K562 (cell line): Measurements from ENCODE around the gene GLYAT. TPM values are rescaled to one million over a fixed set of nuclear protein-coding genes. Genes with fewer than 3 reads are reported as not detected.

Experiments
- DNMT1 ChIP-seq: fragments of 450-650 bp; IDR thresholded peaks from 2 replicates; pipeline ENCODE4 v1.6.1; 2016; ENCODE audit warnings: antibody characterized with exemption, mild to moderate bottlenecking
- E2F3 ChIP-seq: fragments of 250-450 bp; sonication (Bioruptor Pico); IDR thresholded peaks from 2 replicates; pipeline ENCODE4 v1.4.0; 2020; ENCODE audit warnings: mild to moderate bottlenecking
- ELF4 ChIP-seq: fragments of 450-650 bp; formaldehyde crosslinking; IDR thresholded peaks from 2 replicates; pipeline ENCODE4 v1.4.0; 2022; ENCODE audit warnings: missing genetic modification characterization
- HDAC2 ChIP-seq: fragments of 450-650 bp; IDR thresholded peaks from 2 replicates; pipeline ENCODE4 v1.6.1; 2016; ENCODE audit warnings: mild to moderate bottlenecking
- HNRNPK ChIP-seq: fragments of 200-400 bp; formaldehyde crosslinking; IDR thresholded peaks from one replicate; pipeline ENCODE4 v1.6.1; 2018; ENCODE audit warnings: mild to moderate bottlenecking, low read depth, low read length; ENCODE audit not compliant: poor library complexity, severe bottlenecking
- MAFF ChIP-seq: IDR thresholded peaks from 2 replicates; pipeline ENCODE4 v1.6.1; 2012; ENCODE audit warnings: low read length, improper control_type of control experiment
- MAFK ChIP-seq: IDR thresholded peaks from 2 replicates; pipeline ENCODE4 v1.6.1; 2011; ENCODE audit warnings: low read length, improper control_type of control experiment
- MYNN ChIP-seq, 2 experiments: sonication (generic); formaldehyde crosslinking in 1 of 2; IDR thresholded peaks; 2 replicates each; pipeline versions ENCODE4 v1.5.0 to v1.6.1; 2016 to 2020; ENCODE audit warnings: antibody characterized with exemption in 1 of 2, missing genetic modification reagents in 1 of 2
- POLR3A ChIP-seq: IDR thresholded peaks from 2 replicates; pipeline ENCODE4 v1.6.1; 2011; ENCODE audit warnings: borderline replicate concordance, mild to moderate bottlenecking, moderate library complexity; ENCODE audit not compliant: insufficient read length, insufficient read depth; ENCODE audit errors: extremely low read depth
- SMARCB1 ChIP-seq: IDR thresholded peaks from 2 replicates; pipeline ENCODE4 v1.6.1; 2011; ENCODE audit warnings: improper control_type of control experiment, low read depth; ENCODE audit not compliant: insufficient read length
- ZFX ChIP-seq: sonication (generic); formaldehyde crosslinking; IDR thresholded peaks from 2 replicates; pipeline ENCODE4 v1.8.0; 2022; ENCODE audit warnings: mild to moderate bottlenecking, missing genetic modification reagents, moderate library complexity
- polyA plus RNA-seq, 8 experiments: library from polyadenylated mRNA; depleted of rRNA in 4 of 8; stranded (reverse) in 5 of 8; unstranded in 3 of 8; fragments of >200 nt; fragmentation: Nextera tagmentation in 2 of 8; fragmentation: Illumina TruSeq in 1 of 8; extraction: Ambion mirVana in 2 of 8; extraction: Trizol in 1 of 8; gene quantifications; 2 replicates each; pipeline versions ENCODE4 v1.2.1 to v1.2.3, GENCODE V29; 2011 to 2014; ENCODE audit warnings: inconsistent platforms in 1 of 8, missing spikeins in 1 of 8
- total RNA-seq, 7 experiments: library from RNA; depleted of rRNA in 6 of 7; stranded (reverse); fragments of >200 nt in 6 of 7; fragmentation: Illumina TruSeq in 2 of 7; extraction: Trizol in 2 of 7; gene quantifications; 2 replicates each; pipeline versions ENCODE4 v1.2.1 to v1.2.3, GENCODE V29; 2011 to 2021; ENCODE audit warnings: low replicate concordance in 1 of 7
- TF ChIP-seq, protein P1 (sequence below): fragments of 250-450 bp; sonication (Bioruptor Pico); IDR thresholded peaks from 2 replicates; pipeline ENCODE4 v1.4.0; 2020
- TF ChIP-seq, protein P2 (sequence below), 2 experiments: fragments of 450-650 bp; IDR thresholded peaks; 2 replicates each; pipeline ENCODE4 v1.6.1; 2016

The GLYAT gene
- total and polyA plus RNA-seq, 9 of the 15 experiments (the other 6 are each of a cell fraction or from before 2014, with no cell fraction given) = not detected

DNA sequence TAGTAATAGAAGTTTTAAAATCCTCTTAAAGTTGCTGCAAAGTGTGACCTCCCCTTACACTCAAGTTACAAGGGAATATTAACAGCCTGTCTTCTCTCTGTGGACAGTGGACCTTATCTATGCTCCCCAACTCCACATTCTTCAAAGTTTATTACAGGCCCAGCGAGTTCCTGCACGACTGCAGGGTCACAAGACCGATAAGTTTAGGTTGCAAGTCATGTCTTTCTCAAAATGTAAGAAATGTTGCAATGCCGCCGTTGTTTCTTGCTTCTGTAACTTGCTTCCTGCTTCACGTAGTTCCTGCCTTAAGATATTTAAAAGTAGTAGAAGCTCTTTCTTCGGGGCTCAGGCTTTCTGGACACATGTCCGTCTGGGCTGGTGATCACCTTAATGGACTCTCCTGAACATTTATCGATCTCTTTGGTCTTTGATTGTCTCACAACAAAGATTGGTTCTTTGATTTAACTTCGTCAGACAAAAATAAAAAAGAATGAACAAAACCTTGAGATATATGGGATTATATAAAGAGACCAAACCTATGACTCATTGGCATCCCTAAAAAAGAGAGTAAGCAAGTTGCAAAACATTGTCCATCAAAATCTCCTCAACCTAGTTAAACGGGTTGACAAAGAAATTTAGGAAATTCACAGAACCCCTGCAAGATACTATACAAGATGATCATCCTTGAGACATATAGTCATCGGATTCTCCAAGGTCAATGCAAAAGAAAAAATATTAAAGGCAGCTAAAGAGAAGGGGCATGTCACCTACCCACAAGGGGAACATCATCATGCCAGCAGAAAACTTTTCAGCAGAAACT is 45.4 kb upstream of the GLYAT start (continued):
- TF ChIP-seq, protein P1, sequence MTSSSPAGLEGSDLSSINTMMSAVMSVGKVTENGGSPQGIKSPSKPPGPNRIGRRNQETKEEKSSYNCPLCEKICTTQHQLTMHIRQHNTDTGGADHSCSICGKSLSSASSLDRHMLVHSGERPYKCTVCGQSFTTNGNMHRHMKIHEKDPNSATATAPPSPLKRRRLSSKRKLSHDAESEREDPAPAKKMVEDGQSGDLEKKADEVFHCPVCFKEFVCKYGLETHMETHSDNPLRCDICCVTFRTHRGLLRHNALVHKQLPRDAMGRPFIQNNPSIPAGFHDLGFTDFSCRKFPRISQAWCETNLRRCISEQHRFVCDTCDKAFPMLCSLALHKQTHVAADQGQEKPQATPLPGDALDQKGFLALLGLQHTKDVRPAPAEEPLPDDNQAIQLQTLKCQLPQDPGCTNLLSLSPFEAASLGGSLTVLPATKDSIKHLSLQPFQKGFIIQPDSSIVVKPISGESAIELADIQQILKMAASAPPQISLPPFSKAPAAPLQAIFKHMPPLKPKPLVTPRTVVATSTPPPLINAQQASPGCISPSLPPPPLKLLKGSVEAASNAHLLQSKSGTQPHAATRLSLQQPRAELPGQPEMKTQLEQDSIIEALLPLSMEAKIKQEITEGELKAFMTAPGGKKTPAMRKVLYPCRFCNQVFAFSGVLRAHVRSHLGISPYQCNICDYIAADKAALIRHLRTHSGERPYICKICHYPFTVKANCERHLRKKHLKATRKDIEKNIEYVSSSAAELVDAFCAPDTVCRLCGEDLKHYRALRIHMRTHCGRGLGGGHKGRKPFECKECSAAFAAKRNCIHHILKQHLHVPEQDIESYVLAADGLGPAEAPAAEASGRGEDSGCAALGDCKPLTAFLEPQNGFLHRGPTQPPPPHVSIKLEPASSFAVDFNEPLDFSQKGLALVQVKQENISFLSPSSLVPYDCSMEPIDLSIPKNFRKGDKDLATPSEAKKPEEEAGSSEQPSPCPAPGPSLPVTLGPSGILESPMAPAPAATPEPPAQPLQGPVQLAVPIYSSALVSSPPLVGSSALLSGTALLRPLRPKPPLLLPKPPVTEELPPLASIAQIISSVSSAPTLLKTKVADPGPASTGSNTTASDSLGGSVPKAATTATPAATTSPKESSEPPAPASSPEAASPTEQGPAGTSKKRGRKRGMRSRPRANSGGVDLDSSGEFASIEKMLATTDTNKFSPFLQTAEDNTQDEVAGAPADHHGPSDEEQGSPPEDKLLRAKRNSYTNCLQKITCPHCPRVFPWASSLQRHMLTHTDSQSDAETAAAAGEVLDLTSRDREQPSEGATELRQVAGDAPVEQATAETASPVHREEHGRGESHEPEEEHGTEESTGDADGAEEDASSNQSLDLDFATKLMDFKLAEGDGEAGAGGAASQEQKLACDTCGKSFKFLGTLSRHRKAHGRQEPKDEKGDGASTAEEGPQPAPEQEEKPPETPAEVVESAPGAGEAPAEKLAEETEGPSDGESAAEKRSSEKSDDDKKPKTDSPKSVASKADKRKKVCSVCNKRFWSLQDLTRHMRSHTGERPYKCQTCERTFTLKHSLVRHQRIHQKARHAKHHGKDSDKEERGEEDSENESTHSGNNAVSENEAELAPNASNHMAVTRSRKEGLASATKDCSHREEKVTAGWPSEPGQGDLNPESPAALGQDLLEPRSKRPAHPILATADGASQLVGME = no peak
- TF ChIP-seq HDAC2 = 0 out of 2 replicates have a peak, but pooled peaks have one; percentile 25
- TF ChIP-seq, protein P2, sequence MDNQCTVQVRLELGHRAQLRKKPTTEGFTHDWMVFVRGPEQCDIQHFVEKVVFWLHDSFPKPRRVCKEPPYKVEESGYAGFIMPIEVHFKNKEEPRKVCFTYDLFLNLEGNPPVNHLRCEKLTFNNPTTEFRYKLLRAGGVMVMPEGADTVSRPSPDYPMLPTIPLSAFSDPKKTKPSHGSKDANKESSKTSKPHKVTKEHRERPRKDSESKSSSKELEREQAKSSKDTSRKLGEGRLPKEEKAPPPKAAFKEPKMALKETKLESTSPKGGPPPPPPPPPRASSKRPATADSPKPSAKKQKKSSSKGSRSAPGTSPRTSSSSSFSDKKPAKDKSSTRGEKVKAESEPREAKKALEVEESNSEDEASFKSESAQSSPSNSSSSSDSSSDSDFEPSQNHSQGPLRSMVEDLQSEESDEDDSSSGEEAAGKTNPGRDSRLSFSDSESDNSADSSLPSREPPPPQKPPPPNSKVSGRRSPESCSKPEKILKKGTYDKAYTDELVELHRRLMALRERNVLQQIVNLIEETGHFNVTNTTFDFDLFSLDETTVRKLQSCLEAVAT (IDR thresholded peaks at IDR 0.05) = peak in 1 of 2 experiments; percentile 55; a peak in 1 of 4 replicates
- no peak for TF ChIP-seq DNMT1
- peak; percentile 65; the same call in 1 of the 2 replicates for TF ChIP-seq MAFK
- no peak for TF ChIP-seq ELF4 (CRISPR knock-in tag)
- TF ChIP-seq E2F3 (CRISPR knock-in tag) = no peak
- peak; percentile 57 for TF ChIP-seq MAFF
- no peak for TF ChIP-seq SMARCB1
- TF ChIP-seq POLR3A = no peak
- TF ChIP-seq ZFX (CRISPR knock-in tag) = peak; percentile 58; the same call in 1 of the 2 replicates
- TF ChIP-seq MYNN (IDR thresholded peaks at IDR 0.05) = peak; percentile 56; the same call in 1 of the 2 replicates
- no peak for TF ChIP-seq MYNN (CRISPR knock-in tag; IDR thresholded peaks at IDR 0.05)
- no peak for TF ChIP-seq HNRNPK
